Cardiac muscle cell (in vitro differentiated cells and primary cell): ENCODE measurements around the gene P2RX3. TPM values are rescaled to one million over a fixed set of nuclear protein-coding genes. Genes with fewer than 3 reads are reported as not detected.
A peak's percentile ranks its signal among the peaks of the same experiment; 100 is the strongest.

Experiments
- DNase-seq, 2 donors: peaks; one replicate each; pipeline versions ENCODE4 v3.0.0 to v3.0.0-alpha.2; 2010 to 2017; ENCODE audit warnings: low read depth in 1 of 2, low spot score in 1 of 2
- H3K27ac ChIP-seq: fragments of 200-600 bp; sonication (generic); 2 replicates; pipeline ENCODE4 v1.5.1; 2016
- H3K27me3 ChIP-seq: fragments of 200-600 bp; sonication (generic); 2 replicates; pipeline ENCODE4 v1.6.0; 2016; ENCODE audit warnings: control low read depth
- H3K36me3 ChIP-seq: fragments of 200-600 bp; sonication (generic); 2 replicates; pipeline ENCODE4 v1.5.1; 2016; ENCODE audit warnings: control low read depth
- H3K4me1 ChIP-seq: fragments of 200-600 bp; sonication (generic); 2 replicates; pipeline ENCODE4 v1.8.1; 2017; ENCODE audit warnings: low read depth, mild to moderate bottlenecking, mixed run types
- H3K4me3 ChIP-seq: fragments of 200-600 bp; sonication (generic); 2 replicates; pipeline ENCODE4 v1.5.1; 2016; ENCODE audit warnings: mild to moderate bottlenecking
- H3K9me3 ChIP-seq: fragments of 200-600 bp; sonication (generic); 2 replicates; pipeline ENCODE4 v1.5.1; 2017; ENCODE audit warnings: low read depth, mild to moderate bottlenecking, control low read depth
- polyA plus RNA-seq: library from polyadenylated mRNA; unstranded; fragments of >200 nt; fragmentation: Nextera tagmentation; extraction: Ambion mirVana; gene quantifications from 2 replicates; pipeline ENCODE4 v1.2.1, GENCODE V29; 2016
- total RNA-seq: library from RNA; depleted of rRNA; stranded (reverse); fragments of >200 nt; gene quantifications from 2 replicates; pipeline ENCODE4 v1.2.3, GENCODE V29; 2016
- TF ChIP-seq, protein P1 (sequence below): IDR thresholded peaks from 2 replicates; pipeline ENCODE4 v1.5.1; 2012; ENCODE audit warnings: low read depth, mild to moderate bottlenecking, low read length

P2RX3 gene
- total and polyA plus RNA-seq, 2 experiments from 2014 or later = 0.09 to 0.62 TPM

- H3K9me3 ChIP-seq = no peaks in the 10 kb centered on the region
Measured at GRCh38 chr11:57353036-57353435, 14.9 kb downstream of the P2RX3 start.

GRCh38 chr11:57353446-57353845, 15.3 kb downstream of the P2RX3 start:
- DNase-seq = no peak
- Histone ChIP-seq H3K4me3 (no peak overlapping the region), H3K4me1 (peaks cover 18% of the 10 kb centered on the region), H3K27ac (no peak overlapping the region), H3K27me3 (no peaks in the 10 kb centered on the region), H3K9me3 (no peaks in the 10 kb centered on the region), H3K36me3 (no peaks in the 10 kb centered on the region)
- TF ChIP-seq, protein P1, sequence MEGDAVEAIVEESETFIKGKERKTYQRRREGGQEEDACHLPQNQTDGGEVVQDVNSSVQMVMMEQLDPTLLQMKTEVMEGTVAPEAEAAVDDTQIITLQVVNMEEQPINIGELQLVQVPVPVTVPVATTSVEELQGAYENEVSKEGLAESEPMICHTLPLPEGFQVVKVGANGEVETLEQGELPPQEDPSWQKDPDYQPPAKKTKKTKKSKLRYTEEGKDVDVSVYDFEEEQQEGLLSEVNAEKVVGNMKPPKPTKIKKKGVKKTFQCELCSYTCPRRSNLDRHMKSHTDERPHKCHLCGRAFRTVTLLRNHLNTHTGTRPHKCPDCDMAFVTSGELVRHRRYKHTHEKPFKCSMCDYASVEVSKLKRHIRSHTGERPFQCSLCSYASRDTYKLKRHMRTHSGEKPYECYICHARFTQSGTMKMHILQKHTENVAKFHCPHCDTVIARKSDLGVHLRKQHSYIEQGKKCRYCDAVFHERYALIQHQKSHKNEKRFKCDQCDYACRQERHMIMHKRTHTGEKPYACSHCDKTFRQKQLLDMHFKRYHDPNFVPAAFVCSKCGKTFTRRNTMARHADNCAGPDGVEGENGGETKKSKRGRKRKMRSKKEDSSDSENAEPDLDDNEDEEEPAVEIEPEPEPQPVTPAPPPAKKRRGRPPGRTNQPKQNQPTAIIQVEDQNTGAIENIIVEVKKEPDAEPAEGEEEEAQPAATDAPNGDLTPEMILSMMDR = no peak

More at GRCh38 chr11:57353036-57353435, 14.9 kb downstream of the P2RX3 start:
- TF ChIP-seq, protein P1 = no peak
- Histone ChIP-seq H3K36me3 (no peaks in the 10 kb centered on the region), H3K27ac (no peak overlapping the region), H3K4me3 (no peak overlapping the region), H3K4me1 (peaks cover 18% of the 10 kb centered on the region), H3K27me3 (no peaks in the 10 kb centered on the region)
- no peak for DNase-seq

DNA sequence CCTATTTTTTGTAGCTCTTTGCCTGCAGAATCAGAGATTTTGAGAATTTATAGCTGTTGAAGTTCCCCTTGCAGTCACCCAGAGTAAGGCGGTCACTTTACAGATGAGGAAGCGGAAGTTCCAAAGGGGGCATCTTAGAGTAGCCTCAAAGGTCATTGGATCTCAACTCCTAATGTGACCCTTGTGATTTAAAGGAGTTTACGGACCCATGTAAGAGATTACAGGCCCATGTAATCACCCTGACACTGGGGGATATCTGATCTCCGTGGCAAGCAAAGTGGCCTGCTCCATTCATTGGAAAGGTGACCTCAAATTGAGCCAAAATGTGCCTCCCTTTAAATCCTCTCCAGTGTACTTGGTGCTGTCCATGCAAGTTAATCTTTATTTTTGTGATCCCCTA, 15.7 kb downstream of the P2RX3 start:
- Histone ChIP-seq H3K4me1 (peaks cover 18% of the 10 kb centered on the region), H3K4me3 (no peak overlapping the region), H3K9me3 (no peaks in the 10 kb centered on the region), H3K27me3 (no peaks in the 10 kb centered on the region), H3K27ac (peak overlapping the region; percentile 77), H3K36me3 (no peaks in the 10 kb centered on the region)
- DNase-seq = no peak
- TF ChIP-seq, protein P1 = no peak

GRCh38 chr11:57354699-57355098, 16.5 kb downstream of the P2RX3 start:
- H3K36me3 ChIP-seq = no peaks in the 10 kb centered on the region
- peaks cover 18% of the 10 kb centered on the region for H3K4me1 ChIP-seq
- no peaks in the 10 kb centered on the region for H3K27me3 ChIP-seq
- TF ChIP-seq, protein P1 = no peak
- no peak overlapping the region for H3K4me3 ChIP-seq
- peak overlapping the region; percentile 77 for H3K27ac ChIP-seq
- H3K9me3 ChIP-seq = no peaks in the 10 kb centered on the region
- no peak for DNase-seq

- H3K36me3 ChIP-seq = no peaks in the 10 kb centered on the region
- no peak overlapping the region for H3K4me3 ChIP-seq
- H3K27ac ChIP-seq = no peak overlapping the region
- no peak for DNase-seq
- TF ChIP-seq, protein P1 = no peak
- H3K9me3 ChIP-seq = no peaks in the 10 kb centered on the region
- no peaks in the 10 kb centered on the region for H3K27me3 ChIP-seq
- peaks cover 18% of the 10 kb centered on the region for H3K4me1 ChIP-seq
Measured at GRCh38 chr11:57356268-57356667, 18.1 kb downstream of the P2RX3 start.

DNA sequence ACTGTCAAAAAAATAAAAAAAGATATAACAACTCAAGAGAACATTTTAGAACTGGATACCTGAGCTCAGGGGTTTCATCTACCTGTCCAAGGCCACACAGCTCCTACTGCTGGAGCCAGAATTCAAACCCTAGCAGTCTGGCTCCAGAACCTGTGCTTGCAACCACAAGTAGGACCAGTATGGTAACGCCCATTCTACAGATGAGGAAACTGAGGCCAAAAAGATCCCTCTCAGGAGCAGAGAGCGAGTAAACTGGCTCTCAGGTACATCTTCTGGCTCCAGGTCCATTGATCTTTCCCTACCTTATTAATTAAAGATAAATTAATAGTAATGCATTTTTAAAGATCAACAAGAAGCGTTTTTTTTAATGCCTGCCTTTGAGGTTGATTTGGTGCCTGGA, 19.2 kb downstream of the P2RX3 start:
- Histone ChIP-seq H3K4me3 (no peak overlapping the region), H3K27ac (no peak overlapping the region), H3K4me1 (peaks cover 18% of the 10 kb centered on the region), H3K36me3 (no peaks in the 10 kb centered on the region), H3K9me3 (no peaks in the 10 kb centered on the region), H3K27me3 (no peaks in the 10 kb centered on the region)
- DNase-seq = no peak
- TF ChIP-seq, protein P1 = no peak
